H9 (cell line): ENCODE results near the gene NRXN3. TPM values are rescaled to one million over a fixed set of nuclear protein-coding genes. Genes with fewer than 3 reads are reported as not detected.

ENCODE experiments used
- DNase-seq: peaks from one replicate; pipeline ENCODE4 v3.0.0-alpha.2; 2017
- H2AFZ ChIP-seq: one replicate; pipeline ENCODE4 v1.6.1; 2013; ENCODE audit warnings: mild to moderate bottlenecking, low read length, control low read depth, moderate library complexity
- H2AK5ac ChIP-seq: 2 replicates; pipeline ENCODE4 v1.6.1; 2013; ENCODE audit warnings: low read length, control low read depth, mixed read lengths; ENCODE audit not compliant: insufficient read length
- H2BK120ac ChIP-seq: one replicate; pipeline ENCODE4 v1.6.1; 2013; ENCODE audit warnings: low read depth, mild to moderate bottlenecking, low read length, control low read depth, inconsistent platforms; ENCODE audit not compliant: poor library complexity, severe bottlenecking
- H2BK12ac ChIP-seq: 2 replicates; pipeline ENCODE4 v1.6.1; 2013; ENCODE audit warnings: low read length, control low read depth, mixed read lengths, low read depth; ENCODE audit not compliant: insufficient read length
- H2BK15ac ChIP-seq: 2 replicates; pipeline ENCODE4 v1.6.1; 2013; ENCODE audit warnings: low read depth, low read length, control low read depth
- H2BK20ac ChIP-seq: one replicate; pipeline ENCODE4 v1.6.1; 2013; ENCODE audit warnings: low read depth, mild to moderate bottlenecking, low read length, control low read depth, inconsistent platforms; ENCODE audit not compliant: poor library complexity, severe bottlenecking
- H2BK5ac ChIP-seq: 2 replicates; pipeline ENCODE4 v1.6.1; 2013; ENCODE audit warnings: low read length, control low read depth, mixed read lengths; ENCODE audit not compliant: insufficient read length
- H3K14ac ChIP-seq: 2 replicates; pipeline ENCODE4 v1.6.1; 2013; ENCODE audit warnings: low read length, control low read depth; ENCODE audit not compliant: insufficient read depth
- H3K18ac ChIP-seq: 2 replicates; pipeline ENCODE4 v1.6.1; 2013; ENCODE audit warnings: low read depth, mild to moderate bottlenecking, mixed read lengths, low read length, control low read depth; ENCODE audit not compliant: insufficient read length
- H3K23ac ChIP-seq: 2 replicates; pipeline ENCODE4 v1.6.1; 2013; ENCODE audit warnings: low read length, control low read depth, mixed read lengths, low read depth; ENCODE audit not compliant: insufficient read length
- H3K23me2 ChIP-seq: 2 replicates; pipeline ENCODE4 v1.6.1; 2013; ENCODE audit warnings: low read depth, mild to moderate bottlenecking, mixed read lengths, low read length, control low read depth; ENCODE audit not compliant: insufficient read length, poor library complexity, severe bottlenecking
- H3K27ac ChIP-seq: 2 replicates; pipeline ENCODE4 v1.5.1; 2013; ENCODE audit warnings: low read length, control low read depth, mixed read lengths, low read depth; ENCODE audit not compliant: insufficient read length
- H3K27me3 ChIP-seq: 2 replicates; pipeline ENCODE4 v1.6.1; 2013; ENCODE audit warnings: low read length, control low read depth, inconsistent platforms; ENCODE audit not compliant: insufficient read depth
- H3K4ac ChIP-seq: 2 replicates; pipeline ENCODE4 v1.6.1; 2013; ENCODE audit warnings: low read depth, mild to moderate bottlenecking, control low read depth, inconsistent platforms, low read length, moderate library complexity
- H3K4me1 ChIP-seq: 2 replicates; pipeline ENCODE4 v1.6.1; 2013; ENCODE audit warnings: low read length, control low read depth, inconsistent platforms; ENCODE audit not compliant: insufficient read depth
- H3K4me2 ChIP-seq: 2 replicates; pipeline ENCODE4 v1.6.1; 2013; ENCODE audit warnings: low read length, control low read depth, mixed read lengths; ENCODE audit not compliant: insufficient read length, insufficient read depth
- H3K56ac ChIP-seq: 2 replicates; pipeline ENCODE4 v1.6.1; 2013; ENCODE audit warnings: low read depth, mild to moderate bottlenecking, mixed read lengths, low read length, control low read depth; ENCODE audit not compliant: insufficient read length
- H3K79me1 ChIP-seq: 2 replicates; pipeline ENCODE4 v1.6.1; 2013; ENCODE audit warnings: low read depth, mild to moderate bottlenecking, moderate library complexity, low read length, control low read depth, inconsistent platforms; ENCODE audit not compliant: insufficient read depth, poor library complexity, severe bottlenecking
- H3K79me2 ChIP-seq: 2 replicates; pipeline ENCODE4 v1.6.1; 2013; ENCODE audit warnings: low read length, control low read depth, inconsistent platforms; ENCODE audit not compliant: insufficient read depth
- H3K9ac ChIP-seq: 2 replicates; pipeline ENCODE4 v1.6.1; 2013; ENCODE audit warnings: low read length, control low read depth, mixed read lengths; ENCODE audit not compliant: insufficient read length; ENCODE audit errors: extremely low read depth
- H3K9me3 ChIP-seq: one replicate; pipeline ENCODE4 v1.6.1; 2013; ENCODE audit warnings: low read depth, low read length, inconsistent platforms; ENCODE audit not compliant: control insufficient read depth
- H3T11ph ChIP-seq: one replicate; pipeline ENCODE4 v1.6.1; 2013; ENCODE audit warnings: mild to moderate bottlenecking, low read length, control low read depth, inconsistent platforms
- H4K20me1 ChIP-seq: one replicate; pipeline ENCODE4 v1.6.1; 2013; ENCODE audit not compliant: control insufficient read depth, insufficient read length, insufficient read depth
- H4K5ac ChIP-seq: 2 replicates; pipeline ENCODE4 v1.6.1; 2013; ENCODE audit warnings: low read depth, mild to moderate bottlenecking, mixed read lengths, low read length, control low read depth; ENCODE audit not compliant: insufficient read length
- H4K8ac ChIP-seq: replicated peaks from 2 replicates; pipeline ENCODE4 v1.6.1; 2013; ENCODE audit warnings: low read length, control low read depth, mixed read lengths, low read depth; ENCODE audit not compliant: insufficient read length
- H4K91ac ChIP-seq: 2 replicates; pipeline ENCODE4 v1.6.1; 2013; ENCODE audit warnings: low read depth, mild to moderate bottlenecking, moderate library complexity, mixed read lengths, low read length, control low read depth; ENCODE audit not compliant: insufficient read length
- H3K27ac Mint-ChIP-seq, 3 experiments: 2 replicates in 2 of 3; 3 replicates in 1 of 3; pipeline ENCODE4 v1.8.0; 2020 to 2021; ENCODE audit warnings: mixed read lengths in 3 of 3, mild to moderate bottlenecking in 1 of 3, moderate library complexity in 1 of 3
- H3K27me3 Mint-ChIP-seq: 2 replicates; pipeline ENCODE4 v1.8.0; 2021; ENCODE audit warnings: low read depth, mild to moderate bottlenecking, moderate library complexity, mixed read lengths
- H3K36me3 Mint-ChIP-seq, 3 experiments: 2 replicates in 2 of 3; 3 replicates in 1 of 3; pipeline ENCODE4 v1.8.0; 2020 to 2021; ENCODE audit warnings: low read depth in 3 of 3, mixed read lengths in 3 of 3; ENCODE audit not compliant: insufficient read depth in 1 of 3
- H3K4me1 Mint-ChIP-seq, 2 experiments: 2 replicates each; pipeline ENCODE4 v1.8.0; 2020; ENCODE audit warnings: mixed read lengths in 2 of 2
- H3K4me3 Mint-ChIP-seq, 2 experiments: 2 replicates in 1 of 2; 3 replicates in 1 of 2; pipeline ENCODE4 v1.8.0; 2020 to 2021; ENCODE audit warnings: mild to moderate bottlenecking in 2 of 2, mixed read lengths in 2 of 2, moderate library complexity in 1 of 2
- H3K9me3 Mint-ChIP-seq, 2 experiments: 2 replicates in 1 of 2; 3 replicates in 1 of 2; pipeline ENCODE4 v1.8.0; 2020; ENCODE audit warnings: mild to moderate bottlenecking in 2 of 2, mixed read lengths in 2 of 2, moderate library complexity in 1 of 2
- CTCF ChIP-seq: fragments of 200-600 bp; sonication (generic); conservative IDR thresholded peaks from 3 replicates; pipeline ENCODE4 v1.8.0; 2021; ENCODE audit warnings: antibody characterized with exemption, mild to moderate bottlenecking
- WGBS: extraction: QIAGEN DNeasy Blood & Tissue Kit; methylation state at CpG from one replicate; pipeline ENCODE4 v1.1.7; 2013; ENCODE audit warnings: missing lambda C conversion rate, low lambda C conversion rate, mixed read lengths; ENCODE audit not compliant: insufficient read length; ENCODE audit errors: extremely low coverage; 5-methylcytosine and 5-hydroxymethylcytosine counted together
- total RNA-seq: library from RNA; stranded (reverse); gene quantifications from 2 replicates; pipeline ENCODE4 v1.2.1, GENCODE V29; 2021

Gene NRXN3
- total RNA-seq, 1 experiment from 2014 or later: 1.8 TPM

GRCh38 chr14:79729731-79730130 is 1559.6 kb downstream of the NRXN3 start:
- Histone ChIP-seq H2BK15ac (no peak overlapping the region), H3K23me2 (no peaks in the 10 kb centered on the region), H3T11ph (no peak overlapping the region), H2AFZ (no peak overlapping the region), H2BK120ac (no peak overlapping the region), H3K56ac (no peak overlapping the region), H2BK5ac (no peak overlapping the region), H3K79me1 (no peaks in the 10 kb centered on the region), H2AK5ac (no peak overlapping the region), H3K4me2 (no peak overlapping the region), H3K27me3 (no peaks in the 10 kb centered on the region), H2BK20ac (no peak overlapping the region), H3K4me1 (no peaks in the 10 kb centered on the region; the same call in 1 of the 2 replicates), H4K5ac (no peak overlapping the region), H3K14ac (no peak overlapping the region), H3K79me2 (no peaks in the 10 kb centered on the region), H4K20me1 (no peaks in the 10 kb centered on the region), H4K8ac (no peak overlapping the region), H3K9me3 (no peaks in the 10 kb centered on the region), H2BK12ac (no peak overlapping the region), H3K27ac (no peak overlapping the region), H3K9ac (no peak overlapping the region), H3K23ac (no peak overlapping the region), H3K18ac (no peak overlapping the region), H4K91ac (no peak overlapping the region), H3K4ac (no peak overlapping the region)
- H3K27me3 Mint-ChIP-seq: no peaks in the 10 kb centered on the region
- WGBS: no CpG with 5 or more reads among the region's 3 CpGs
- H3K27ac Mint-ChIP-seq: no peak overlapping the region; a peak in 1 of 7 replicates
- no peak overlapping the region for H3K4me3 Mint-ChIP-seq
- peaks cover 0 to 6% of the 10 kb centered on the region in 2 experiments; a peak in 1 of 4 replicates for H3K4me1 Mint-ChIP-seq
- no peaks in the 10 kb centered on the region for H3K36me3 Mint-ChIP-seq
- DNase-seq: no peak
- no peaks in the 10 kb centered on the region for H3K9me3 Mint-ChIP-seq
- TF ChIP-seq CTCF: no peak
